Measurements from ENCODE around the gene NAALADL2. TPM values are rescaled to one million over a fixed set of nuclear protein-coding genes. Genes with fewer than 3 reads are reported as not detected.
"Not testable (repeated sequence)": the region's sequence is repeated elsewhere in the genome, so short reads cannot be mapped to it uniquely, and the experiment has no call there.

NAALADL2 gene
- total RNA-seq, 1 donor from 2014 or later, result 14.8 TPM

- not testable (repeated sequence) for DNase-seq (ENCODE audit: low read depth)
Observed at GRCh38 chr3:175822766-175823491, 963.8 kb downstream of the NAALADL2 start.

GRCh38 chr3:175825016-175825580 is 966.0 kb downstream of the NAALADL2 start:
- DNase-seq (ENCODE audit: low read depth), result not testable (repeated sequence)

GRCh38 chr3:175826759-175827158 is 967.6 kb downstream of the NAALADL2 start:
- DNase-seq (ENCODE audit: low read depth), result no peak

GRCh38 chr3:175829809-175830208 is 970.7 kb downstream of the NAALADL2 start:
- DNase-seq (ENCODE audit: low read depth), result peak; percentile 32

- DNase-seq (ENCODE audit: low read depth), result not testable (repeated sequence)
Observed at GRCh38 chr3:175835763-175836162, 976.6 kb downstream of the NAALADL2 start.

GRCh38 chr3:175836617-175837016 is 977.5 kb downstream of the NAALADL2 start:
- no peak for DNase-seq (ENCODE audit: low read depth)

GRCh38 chr3:175837962-175838361 is 978.8 kb downstream of the NAALADL2 start:
- no peak for DNase-seq (ENCODE audit: low read depth)

- no peak for DNase-seq (ENCODE audit: low read depth)
Observed at GRCh38 chr3:175839366-175840005, 980.4 kb downstream of the NAALADL2 start.

GRCh38 chr3:175851541-175851940 is 992.4 kb downstream of the NAALADL2 start:
- no peak for DNase-seq (ENCODE audit: low read depth)

- DNase-seq (ENCODE audit: low read depth), result no peak
Observed at GRCh38 chr3:175852560-175852959, 993.4 kb downstream of the NAALADL2 start.

- DNase-seq (ENCODE audit: low read depth), result no peak
Observed at GRCh38 chr3:175857666-175858270, 998.6 kb downstream of the NAALADL2 start.

Small RNAs within 50 kb of the gene (microRNA-seq; reads per million reads assigned to microRNA genes)
- not detected for gene MIR4789
